CD4-positive, alpha-beta T cell treated with Interleukin-4 for 4 hours (primary cell): ENCODE results near the gene CDH8.

Experiments used
- DNase-seq: peaks from one replicate; pipeline ENCODE4 v3.0.0-alpha.2; 2020

CDH8 gene, protein sequence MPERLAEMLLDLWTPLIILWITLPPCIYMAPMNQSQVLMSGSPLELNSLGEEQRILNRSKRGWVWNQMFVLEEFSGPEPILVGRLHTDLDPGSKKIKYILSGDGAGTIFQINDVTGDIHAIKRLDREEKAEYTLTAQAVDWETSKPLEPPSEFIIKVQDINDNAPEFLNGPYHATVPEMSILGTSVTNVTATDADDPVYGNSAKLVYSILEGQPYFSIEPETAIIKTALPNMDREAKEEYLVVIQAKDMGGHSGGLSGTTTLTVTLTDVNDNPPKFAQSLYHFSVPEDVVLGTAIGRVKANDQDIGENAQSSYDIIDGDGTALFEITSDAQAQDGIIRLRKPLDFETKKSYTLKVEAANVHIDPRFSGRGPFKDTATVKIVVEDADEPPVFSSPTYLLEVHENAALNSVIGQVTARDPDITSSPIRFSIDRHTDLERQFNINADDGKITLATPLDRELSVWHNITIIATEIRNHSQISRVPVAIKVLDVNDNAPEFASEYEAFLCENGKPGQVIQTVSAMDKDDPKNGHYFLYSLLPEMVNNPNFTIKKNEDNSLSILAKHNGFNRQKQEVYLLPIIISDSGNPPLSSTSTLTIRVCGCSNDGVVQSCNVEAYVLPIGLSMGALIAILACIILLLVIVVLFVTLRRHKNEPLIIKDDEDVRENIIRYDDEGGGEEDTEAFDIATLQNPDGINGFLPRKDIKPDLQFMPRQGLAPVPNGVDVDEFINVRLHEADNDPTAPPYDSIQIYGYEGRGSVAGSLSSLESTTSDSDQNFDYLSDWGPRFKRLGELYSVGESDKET

DNA sequence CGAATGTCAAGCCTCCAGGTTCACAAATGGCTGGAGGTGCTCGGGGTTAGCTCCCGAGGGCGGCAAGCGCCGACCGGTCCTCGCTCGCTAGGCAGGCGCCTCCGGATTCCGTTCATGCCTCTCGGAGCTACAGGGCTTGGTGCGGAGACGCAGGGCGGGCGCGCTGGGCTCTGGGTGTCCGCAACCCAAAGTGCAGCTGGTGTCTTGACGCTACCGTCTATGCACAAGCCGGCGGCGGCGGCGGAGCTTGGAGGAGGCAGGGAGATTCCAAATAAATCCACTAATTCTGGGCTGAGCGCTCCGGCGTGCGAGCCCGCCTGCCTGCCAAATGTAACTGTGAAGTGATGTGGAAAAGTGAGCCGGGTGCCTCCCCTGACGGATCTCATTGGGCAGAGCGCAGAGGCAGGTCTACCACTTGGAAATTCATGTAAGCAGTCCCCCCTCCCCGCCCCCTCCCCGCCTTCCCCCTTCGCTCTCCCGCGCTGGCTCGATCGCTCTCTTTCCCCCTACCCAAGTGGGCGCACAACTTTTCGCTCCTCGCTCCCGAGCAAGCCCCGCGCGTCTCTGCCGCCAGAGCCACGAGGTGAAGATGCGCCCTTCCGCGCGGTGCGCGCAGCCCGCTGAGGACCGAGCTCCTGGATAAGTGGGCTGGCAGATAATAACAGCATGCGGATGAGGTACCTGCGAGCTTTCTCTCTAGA is at the start of gene CDH8:
Gene CDH8, minus strand, starts transcription at position 338 of the 701 bp plus-strand sequence. CDS start 15,035 bp downstream, outside the sequence.
- DNase-seq = no peak

DNA sequence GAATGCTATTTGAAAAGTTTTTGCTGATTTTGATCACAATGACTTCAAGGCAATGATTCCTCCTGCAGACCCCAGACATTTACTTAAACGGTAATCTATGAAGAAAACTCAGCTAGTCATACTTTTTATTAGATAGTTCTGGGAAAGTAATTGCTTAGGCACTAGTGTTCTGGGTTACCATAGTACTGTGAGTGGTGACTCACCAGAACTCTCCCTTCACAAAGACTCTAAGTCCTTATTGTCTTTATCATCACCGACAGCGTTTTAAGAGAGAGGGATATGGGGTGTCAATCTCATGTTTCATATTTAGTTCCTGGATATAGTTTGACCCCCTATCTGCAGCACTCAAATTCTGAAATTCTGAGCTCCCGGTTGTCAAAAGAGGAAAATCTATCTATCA is 43.0 kb upstream of the CDH8 start:
- DNase-seq = no peak

DNA sequence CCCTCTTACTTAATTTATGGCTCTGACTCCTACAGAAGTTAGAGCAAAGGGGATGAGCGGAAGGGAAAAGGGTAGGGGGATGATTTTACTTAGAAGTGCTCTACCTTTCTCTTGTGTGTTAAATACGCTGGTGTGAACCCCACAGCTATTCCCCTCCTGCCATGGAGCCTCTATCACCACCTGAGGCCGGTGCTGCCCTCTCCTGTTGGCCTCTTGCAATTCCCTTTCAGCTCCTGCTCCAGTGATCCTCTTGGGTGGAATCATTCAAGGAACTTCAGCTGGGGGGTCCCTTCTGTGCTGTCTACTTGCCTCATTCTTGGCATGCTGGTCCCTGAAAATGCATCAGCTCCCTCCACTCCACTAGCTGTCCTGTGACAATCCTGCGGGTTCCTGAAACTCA is 41.8 kb upstream of the CDH8 start:
- no peak for DNase-seq

DNA sequence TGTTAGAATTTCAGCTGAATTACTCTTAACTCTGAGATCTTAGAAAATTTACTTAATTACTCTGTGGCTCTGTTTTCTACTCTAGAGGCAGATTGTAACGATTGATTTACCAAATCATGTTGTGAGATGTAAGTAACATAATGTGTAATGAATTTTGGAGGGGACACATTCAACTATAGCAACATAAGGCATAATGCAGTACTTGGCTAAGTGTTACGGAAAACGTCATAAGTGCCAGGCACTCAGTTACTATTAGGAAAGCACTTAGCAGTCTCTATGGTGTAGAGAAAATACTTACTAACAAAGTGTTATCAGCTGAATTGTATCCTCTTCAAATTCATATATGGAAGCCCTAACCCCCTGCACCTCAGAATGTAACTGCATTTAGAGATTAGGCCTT is 40.6 kb upstream of the CDH8 start:
- no peak for DNase-seq

DNA sequence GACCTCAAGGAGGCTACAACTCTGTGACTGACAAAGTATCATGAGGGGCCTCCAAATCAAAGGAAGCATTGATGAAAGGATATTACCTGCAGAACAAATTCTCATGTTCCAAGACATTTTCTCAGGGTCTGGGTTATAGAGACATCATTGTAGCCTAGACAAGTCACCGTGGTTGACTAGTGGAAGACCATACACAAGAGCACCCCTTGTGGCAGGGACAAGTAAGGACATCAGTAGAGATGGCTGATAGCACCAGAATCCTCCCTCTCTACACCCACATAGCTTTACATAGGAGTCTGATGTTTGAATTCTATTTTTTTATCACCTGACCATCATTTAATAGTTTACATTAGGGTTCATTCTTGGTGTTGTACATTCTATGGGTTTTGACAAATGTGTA is 32.5 kb upstream of the CDH8 start:
- no peak for DNase-seq

DNA sequence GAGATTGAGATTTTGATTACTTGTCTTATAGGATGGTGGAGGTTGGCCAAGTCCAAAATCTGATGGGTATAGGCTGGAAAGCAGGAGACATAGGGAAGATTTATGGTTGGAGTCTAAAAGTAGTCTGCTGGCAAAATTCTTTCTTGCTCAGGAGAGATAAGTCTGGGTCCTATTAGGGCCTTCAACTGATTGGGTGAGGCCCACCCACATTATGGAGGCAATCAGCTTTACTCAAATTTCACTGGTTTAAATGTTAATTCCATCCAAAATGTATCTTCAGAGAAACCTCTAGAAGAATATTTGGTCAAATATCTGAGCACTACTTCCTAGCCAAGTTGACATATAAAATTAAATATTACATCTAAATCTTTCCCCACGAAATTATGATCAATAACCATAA is 31.7 kb upstream of the CDH8 start:
- no peak for DNase-seq

DNA sequence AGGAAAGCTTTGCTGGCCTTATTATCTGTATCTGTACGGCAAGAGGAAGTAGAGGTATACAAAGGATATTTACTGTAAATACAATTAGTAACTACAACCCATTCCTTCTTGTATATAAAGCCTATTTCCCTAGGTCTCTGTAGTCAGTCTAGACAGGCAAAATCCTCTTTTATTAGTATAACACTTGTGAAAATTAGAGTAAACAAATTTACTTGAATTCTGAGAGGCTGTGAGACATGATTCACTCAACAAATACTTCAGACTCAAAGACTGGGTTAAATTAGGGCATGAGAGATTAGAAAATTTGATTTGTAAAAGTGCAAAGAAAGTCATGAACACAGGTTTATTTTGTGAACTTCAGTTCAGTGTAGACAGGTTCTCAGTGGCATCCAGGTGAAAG is 30.9 kb upstream of the CDH8 start:
- no peak for DNase-seq

DNA sequence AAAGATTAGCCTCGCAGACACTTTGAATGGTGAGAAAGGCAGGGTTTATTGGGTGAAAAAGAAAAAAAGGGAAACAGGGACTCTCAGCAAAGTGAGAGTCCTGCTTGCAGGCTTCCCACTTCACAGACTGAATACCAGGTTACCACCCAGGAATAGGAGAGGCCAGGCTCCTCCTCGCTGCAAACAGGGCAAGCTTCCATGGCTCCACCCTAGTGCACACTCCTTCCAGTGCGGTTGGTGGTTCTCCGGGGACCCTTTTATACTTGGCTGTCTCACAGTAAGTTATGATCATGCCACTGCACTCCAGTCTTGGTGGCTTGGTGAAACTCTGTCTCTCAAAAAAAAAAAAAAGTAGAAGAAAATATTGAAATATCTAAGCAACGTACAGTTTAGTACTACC is 30.5 kb upstream of the CDH8 start:
- no peak for DNase-seq

DNA sequence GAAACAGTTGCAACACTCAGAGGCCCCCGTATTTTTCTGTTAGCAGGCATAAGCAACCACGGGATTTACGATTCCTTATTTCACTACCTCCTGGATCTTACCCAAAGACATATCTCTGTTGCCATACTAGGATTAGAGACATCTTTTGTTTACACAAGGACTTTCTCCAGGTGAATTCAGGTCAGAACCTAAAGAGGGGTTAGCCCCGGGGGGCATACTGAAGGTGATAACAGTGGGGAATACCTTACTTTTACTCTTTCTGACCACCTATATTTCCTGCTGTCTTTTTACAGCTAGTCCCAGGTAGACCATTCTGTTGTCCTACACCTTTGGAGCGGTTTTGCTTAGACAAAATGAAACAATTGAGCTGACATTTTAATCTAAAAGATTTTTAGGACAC is 27.9 kb upstream of the CDH8 start:
- DNase-seq = no peak

DNA sequence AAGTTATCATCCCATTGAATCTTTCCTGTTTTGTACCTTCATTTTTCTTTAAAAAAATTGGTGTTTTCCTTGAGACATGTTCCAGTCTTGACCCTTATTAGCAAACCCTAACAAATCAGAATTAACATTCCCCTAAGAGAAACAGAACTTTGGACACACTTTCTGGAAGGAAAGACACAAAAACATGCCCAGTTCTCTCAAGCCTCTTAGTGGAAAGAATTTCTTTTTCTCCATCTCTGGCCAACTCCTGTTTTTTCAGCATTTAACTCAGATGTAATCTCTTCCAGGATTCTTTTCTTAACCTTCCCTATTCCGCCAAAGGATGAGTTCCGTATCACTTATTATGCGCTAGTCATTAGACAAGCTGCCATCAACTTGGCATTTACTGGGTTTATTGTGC is 23.9 kb upstream of the CDH8 start:
- DNase-seq = no peak

DNA sequence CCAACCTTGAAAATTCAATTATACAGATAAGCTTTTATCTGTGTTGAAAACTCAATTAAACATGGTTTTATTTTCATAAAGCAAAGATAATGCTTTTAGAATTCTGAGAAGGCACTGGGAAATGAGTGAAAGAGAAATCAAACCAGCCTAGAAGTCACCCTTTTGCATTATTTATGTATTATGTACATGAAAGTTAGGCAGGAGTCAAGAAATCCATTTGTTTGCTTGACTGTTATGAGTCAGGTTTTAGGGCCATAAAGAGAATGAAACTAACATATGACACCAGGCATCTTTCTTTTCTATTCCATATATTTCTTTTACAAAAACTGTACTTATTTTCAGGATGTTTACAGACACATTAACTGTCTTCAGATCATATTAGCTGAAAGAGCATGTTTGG is 23.3 kb upstream of the CDH8 start:
- DNase-seq = no peak

DNA sequence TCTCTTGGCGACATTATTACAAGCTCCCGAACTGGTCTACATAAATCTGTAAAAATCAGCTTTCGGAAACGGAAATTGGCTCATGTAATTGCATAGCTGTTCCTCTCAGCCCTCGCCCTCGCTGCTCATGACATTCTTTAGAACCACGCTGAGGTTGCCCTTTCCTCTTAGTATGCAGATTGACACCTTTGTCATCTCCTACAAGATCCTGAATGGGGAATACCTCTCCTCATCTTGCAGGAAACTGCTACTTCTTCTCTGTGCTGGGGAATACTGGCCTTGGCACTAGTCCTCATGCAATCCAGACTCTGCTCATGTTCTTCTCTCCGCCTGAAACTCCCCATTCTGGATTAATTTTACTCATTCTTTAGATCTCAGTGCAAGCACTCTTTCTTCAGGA is 22.2 kb upstream of the CDH8 start:
- no peak for DNase-seq

DNA sequence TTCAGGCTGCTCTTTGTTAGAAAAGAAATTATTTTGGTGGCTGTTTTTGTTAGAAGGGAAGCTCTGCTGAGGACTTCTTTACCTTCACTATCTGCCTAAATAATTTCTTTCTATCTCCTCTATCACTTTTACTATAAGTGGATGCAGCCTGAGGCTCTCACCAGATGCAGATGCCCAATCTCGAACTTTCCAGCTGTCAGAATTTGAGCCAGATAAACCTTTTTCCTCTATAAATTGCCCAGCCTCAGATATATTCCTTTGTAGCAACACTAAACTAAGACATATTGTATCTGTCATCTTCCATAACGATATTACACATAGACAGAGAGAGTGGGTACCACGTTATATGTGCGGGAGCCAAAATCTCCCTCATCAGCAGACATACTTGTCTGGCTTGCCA is 15.7 kb upstream of the CDH8 start:
- DNase-seq = no peak

DNA sequence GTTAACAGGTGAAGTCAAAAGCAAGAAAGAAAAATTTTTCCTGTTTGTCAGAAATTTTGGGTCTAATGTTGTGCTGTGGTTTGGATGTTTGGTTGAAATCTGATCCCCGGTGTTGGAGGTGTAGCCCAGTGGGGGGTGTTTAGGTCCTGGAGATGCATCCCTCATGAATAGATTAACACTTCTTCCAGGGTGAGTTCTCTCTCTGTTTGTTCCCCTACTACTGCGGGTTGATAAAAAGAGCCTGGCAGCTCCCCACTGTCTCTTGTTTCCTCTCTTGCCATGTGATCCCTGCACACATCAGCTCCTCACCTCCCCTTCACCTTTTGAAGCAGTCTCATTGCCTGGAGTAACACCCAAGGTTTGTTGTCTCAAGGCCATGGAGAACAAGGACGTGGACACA is 14.6 kb upstream of the CDH8 start:
- no peak for DNase-seq

DNA sequence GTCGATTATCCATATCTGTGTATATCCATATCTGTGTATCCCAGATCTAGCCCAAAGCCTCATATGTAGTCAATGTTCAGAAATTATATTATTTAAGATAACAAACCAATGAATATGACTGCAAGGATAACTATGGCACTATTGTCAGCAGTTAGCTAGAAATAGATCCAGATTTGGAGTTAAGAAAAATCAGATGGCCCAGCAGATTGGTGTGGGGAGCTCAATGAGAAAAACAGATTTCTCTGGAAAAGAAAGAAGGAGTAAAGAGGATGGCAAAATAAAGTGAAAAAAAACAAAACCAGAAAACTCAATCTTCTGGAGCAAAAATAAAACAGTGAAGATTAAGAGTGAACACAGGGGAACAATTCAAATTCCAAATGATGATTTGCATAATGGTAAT is 10.6 kb upstream of the CDH8 start:
- DNase-seq = no peak

DNA sequence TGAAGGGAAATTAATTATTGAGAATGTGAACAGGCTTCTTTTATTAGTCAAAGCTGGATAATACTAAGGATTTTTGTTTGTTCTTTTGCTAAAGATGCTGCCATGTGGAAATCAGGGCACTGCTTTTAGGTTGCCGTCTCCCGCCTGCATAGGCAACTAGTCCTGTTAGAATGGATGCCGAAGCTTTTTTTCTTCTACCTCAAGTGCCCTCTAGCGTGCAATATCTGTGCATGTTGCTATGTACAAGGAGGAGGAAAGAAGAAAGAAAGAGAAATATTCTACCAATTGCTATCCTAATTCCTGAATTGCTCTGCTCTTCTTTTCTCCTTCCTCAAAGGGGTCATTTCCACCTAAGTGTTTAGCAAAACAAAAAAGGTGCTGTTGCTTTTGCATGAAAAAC is 5.2 kb upstream of the CDH8 start:
- no peak for DNase-seq

DNA sequence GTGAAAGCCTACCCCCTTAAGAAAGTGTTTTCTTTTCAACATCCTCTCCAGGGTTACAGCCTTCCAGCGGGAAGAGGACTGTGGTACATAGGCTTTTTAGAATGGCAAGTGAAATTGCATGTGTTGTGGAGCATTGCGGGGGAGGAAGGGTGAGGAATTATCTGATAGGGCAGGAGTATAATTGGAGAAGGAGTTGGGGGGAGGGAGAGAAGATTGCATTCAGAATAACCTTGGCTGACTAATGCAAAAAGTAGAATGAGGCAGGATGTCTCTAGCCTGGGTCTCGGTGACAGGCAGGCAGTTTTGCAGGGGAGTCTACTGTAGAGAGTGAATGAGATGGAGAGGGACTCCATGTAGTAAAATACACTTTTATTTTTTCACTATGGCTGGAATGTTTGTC is 2.4 kb upstream of the CDH8 start:
- DNase-seq = no peak

DNA sequence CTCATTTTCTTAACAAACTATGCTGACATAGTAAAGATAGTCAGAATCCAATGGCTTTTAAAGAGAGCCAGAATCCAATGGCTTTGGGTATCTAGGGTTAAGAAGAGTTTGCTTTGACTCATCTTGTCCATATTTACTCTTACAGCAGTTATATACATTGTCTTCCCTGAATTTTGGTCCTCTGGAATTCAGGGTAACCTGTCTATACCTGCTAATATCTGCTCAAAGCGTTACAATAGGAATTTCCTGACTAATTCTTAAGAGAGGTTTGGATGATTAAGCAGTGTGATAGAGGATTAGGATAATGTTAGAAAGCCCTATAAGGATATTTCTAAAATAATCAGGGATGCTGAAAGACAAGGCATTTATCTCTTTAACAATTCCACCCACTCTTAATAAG is 2.0 kb upstream of the CDH8 start:
- DNase-seq = no peak

DNA sequence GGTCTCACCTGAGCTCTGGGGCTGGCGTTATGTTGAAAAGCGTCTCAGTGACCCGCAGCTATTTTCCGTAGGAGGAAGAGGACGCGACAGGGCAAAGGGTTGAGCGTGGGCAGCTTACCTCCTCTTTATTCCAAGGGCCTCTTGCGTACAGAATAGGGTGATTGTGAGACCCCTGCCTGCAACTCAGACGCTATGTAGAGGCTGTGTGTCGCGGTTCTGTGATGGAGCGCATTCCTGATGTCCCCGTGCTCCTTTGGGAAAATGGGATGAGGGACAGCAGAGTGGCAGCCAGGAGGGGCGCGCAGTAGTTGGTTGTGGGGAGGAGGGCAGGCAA is 531 bp upstream of the CDH8 start:
- no peak for DNase-seq

DNA sequence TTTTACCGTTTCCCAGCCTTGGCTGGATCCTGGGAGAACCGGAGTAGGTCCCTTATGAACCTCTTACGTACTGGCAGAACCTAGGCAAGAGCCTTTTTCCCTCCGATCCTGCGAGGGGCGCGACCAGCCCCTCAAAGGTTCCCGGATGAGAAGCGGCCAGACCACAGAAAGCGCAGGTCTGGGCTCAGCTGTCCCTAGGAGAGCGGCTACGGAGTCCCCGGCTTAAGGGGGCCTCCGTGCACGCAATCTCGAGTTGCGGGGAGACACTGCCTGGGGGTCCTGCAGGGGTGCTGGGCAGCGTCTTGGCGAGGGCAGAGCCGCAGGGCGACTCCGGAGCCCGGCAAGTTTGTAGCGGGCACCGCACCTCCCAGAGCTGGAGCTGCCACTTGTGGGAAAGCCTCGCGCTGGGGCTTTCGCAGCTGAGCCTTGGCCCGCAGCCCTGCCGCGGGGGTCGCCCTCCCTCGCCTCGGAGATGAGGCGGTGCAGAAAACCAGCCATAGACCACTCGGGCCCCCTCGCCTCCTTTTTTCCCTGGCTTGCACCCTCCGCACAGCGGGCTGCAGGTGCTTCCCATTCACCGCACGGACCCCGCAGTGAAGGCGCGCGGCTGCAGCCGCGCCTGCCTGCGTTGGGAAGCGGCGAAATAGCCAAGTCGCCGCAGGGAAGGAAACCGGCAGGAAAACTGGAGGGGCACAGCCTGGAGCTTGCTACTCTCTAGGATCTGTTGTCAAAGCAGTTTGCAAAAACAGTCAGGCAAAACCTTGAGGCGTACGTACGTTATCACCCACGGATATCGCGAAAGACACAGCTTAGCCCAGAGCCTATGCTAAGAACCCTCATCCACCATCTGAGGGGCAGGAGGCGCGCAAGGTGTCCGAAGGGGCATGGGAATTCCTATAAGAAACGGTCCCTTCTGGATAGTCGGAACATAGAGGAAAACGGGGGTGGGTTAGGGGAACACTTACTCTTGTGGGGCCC is 834 bp downstream of the CDH8 start:
- no peak for DNase-seq

DNA sequence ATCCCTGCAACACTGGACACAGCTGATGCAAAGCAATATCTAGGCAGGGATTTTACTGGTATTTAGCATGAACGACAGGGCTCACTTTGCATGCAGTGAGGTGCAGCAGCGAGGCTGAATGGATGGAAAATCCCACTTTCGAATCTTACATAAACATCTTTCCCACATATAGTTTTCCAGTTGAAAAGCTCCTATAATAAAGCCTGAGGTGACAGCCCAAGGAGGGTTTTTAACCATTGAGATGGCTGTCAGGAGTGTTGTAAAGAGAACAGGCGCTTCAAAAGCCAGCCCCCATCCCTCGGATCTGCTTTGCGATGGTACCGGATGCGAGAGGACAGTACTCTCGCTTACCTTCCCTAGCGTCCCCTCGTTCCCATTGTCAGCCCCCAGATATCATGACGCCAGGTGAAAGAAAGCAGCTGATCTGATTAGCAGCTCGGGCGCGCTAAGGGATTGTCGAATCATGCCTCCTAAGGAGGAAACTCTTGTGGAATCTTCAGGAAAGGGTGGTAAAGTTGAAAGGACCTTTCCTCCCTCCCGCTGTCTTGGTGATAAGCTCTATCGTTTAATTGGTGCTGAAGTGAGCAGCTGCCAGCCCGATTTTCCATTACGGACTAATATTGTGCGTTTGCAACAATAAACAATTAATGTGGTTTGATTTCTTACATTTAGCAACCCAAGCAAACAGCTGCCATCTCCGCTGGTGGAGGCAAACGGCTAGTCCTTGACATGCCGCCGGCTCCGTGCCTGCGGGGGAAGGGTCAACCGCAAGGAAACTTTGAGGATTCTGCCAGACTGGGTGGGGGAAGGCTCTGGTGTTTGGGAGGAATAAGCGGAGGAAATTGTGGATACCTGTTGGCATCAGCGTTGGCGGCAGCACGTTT is 1.8 kb downstream of the CDH8 start:
- DNase-seq = no peak

DNA sequence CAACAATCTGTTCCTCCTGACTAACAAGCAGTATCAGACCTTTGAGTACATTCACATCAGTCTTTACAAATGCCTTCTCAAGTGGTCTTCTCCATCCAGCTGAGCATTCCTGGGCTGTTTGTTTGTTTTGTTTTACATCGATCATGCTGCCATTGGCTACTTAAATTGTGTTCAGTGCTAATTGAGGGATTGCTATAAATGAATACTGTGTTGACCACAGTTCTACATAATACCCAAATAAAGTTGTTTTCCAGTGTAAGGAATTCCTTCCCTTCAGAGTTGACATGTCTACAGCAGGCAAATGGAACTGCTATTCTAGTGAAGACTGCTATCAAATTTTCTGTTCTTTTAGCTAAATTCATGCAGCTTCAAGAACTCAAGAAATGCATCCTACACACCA is 3.2 kb downstream of the CDH8 start:
- DNase-seq = no peak
